Measurements from ENCODE around the gene OR10T2.

OR10T2 gene

DNA sequence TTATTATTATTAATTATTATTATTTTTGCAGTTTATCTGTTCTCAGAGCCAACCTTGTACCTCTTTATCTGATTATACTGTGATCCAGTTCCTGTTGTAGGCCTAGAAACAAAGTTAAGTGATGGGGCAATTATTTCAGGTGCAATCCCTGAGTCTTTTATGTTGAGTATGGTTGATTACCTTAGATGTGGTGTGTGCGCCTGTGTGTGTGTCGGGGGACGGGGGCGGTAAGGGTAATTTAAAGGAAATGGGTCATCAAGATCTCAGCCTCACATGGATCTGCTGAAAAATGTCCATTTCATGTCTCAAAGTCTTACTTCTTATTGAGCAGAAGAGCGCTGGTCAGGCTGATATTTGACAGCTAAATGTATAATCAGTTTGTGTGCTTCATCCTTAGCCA, 7.8 kb upstream of the OR10T2 start:
- no peak for TF ChIP-seq POLR2AphosphoS5 (IDR thresholded peaks at IDR 0.05; ENCODE audit: low read depth, low read length)
- TF ChIP-seq, protein P1, sequence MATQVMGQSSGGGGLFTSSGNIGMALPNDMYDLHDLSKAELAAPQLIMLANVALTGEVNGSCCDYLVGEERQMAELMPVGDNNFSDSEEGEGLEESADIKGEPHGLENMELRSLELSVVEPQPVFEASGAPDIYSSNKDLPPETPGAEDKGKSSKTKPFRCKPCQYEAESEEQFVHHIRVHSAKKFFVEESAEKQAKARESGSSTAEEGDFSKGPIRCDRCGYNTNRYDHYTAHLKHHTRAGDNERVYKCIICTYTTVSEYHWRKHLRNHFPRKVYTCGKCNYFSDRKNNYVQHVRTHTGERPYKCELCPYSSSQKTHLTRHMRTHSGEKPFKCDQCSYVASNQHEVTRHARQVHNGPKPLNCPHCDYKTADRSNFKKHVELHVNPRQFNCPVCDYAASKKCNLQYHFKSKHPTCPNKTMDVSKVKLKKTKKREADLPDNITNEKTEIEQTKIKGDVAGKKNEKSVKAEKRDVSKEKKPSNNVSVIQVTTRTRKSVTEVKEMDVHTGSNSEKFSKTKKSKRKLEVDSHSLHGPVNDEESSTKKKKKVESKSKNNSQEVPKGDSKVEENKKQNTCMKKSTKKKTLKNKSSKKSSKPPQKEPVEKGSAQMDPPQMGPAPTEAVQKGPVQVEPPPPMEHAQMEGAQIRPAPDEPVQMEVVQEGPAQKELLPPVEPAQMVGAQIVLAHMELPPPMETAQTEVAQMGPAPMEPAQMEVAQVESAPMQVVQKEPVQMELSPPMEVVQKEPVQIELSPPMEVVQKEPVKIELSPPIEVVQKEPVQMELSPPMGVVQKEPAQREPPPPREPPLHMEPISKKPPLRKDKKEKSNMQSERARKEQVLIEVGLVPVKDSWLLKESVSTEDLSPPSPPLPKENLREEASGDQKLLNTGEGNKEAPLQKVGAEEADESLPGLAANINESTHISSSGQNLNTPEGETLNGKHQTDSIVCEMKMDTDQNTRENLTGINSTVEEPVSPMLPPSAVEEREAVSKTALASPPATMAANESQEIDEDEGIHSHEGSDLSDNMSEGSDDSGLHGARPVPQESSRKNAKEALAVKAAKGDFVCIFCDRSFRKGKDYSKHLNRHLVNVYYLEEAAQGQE (IDR thresholded peaks at IDR 0.05; ENCODE audit: insufficient read depth in 1 of 2, low read depth in 2 of 2, low read length in 2 of 2), result no peak

DNA sequence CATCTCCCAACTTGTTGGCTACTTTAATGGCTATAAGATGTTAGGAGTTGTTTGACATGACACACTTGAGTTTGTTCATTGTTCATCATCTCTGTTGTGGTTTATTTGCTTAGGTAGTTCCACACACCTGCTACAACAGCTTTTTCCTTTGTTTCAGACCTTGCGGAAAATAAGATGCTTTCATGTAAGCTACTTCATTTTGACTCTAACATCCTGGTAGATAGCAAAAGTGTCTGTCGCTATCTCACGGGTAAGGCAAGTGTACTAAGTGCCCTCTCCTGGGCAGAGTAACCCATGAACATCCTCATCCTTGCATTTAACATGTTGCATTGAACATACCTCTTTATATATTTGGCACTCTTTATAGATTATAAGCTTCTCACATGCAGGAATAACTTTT, 1.6 kb upstream of the OR10T2 start:
- TF ChIP-seq SIN3A (IDR thresholded peaks at IDR 0.05; ENCODE audit: borderline replicate concordance, insufficient read depth, low read length), result no peak
- TF ChIP-seq TAF1 (IDR thresholded peaks at IDR 0.05; ENCODE audit: borderline replicate concordance, insufficient read depth, low read length), result no peak
- TF ChIP-seq POLR2AphosphoS5 (IDR thresholded peaks at IDR 0.05; ENCODE audit: low read depth, low read length), result no peak
- TF ChIP-seq, protein P1 (IDR thresholded peaks at IDR 0.05; ENCODE audit: insufficient read depth in 1 of 2, low read depth in 2 of 2, low read length in 2 of 2), result no peak
- TF ChIP-seq FOXP2 (optimal IDR thresholded peaks at IDR 0.05; ENCODE audit: borderline replicate concordance, extremely low read depth, extremely low read length, insufficient read depth), result no peak

DNA sequence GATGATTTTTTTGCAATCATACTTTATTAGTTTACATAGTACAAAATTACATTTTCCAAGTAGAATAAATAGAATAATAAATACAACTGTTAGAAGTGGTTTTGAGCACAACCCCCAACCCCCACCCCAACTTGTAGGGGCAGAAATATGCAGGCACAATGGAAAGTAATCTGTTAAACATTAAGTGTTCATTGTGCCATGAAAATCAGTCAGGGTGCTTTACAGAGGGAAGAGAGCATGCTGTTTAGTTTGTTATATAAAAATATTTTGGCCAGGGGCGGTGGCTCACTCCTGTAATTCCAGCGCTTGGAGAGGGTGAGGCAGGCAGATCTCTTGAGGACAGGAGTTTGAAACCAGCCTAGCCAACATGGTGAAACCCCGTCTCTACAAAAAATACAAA, 2.6 kb downstream of the OR10T2 start:
- TF ChIP-seq TAF1 (IDR thresholded peaks at IDR 0.05; ENCODE audit: borderline replicate concordance, insufficient read depth, low read length) (no peak), FOXP2 (optimal IDR thresholded peaks at IDR 0.05; ENCODE audit: borderline replicate concordance, extremely low read depth, extremely low read length, insufficient read depth) (no peak), SIN3A (IDR thresholded peaks at IDR 0.05; ENCODE audit: borderline replicate concordance, insufficient read depth, low read length) (no peak), POLR2AphosphoS5 (IDR thresholded peaks at IDR 0.05; ENCODE audit: low read depth, low read length) (no peak)
- TF ChIP-seq, protein P1 (IDR thresholded peaks at IDR 0.05; ENCODE audit: insufficient read depth in 1 of 2, low read depth in 2 of 2, low read length in 2 of 2), result no peak

DNA sequence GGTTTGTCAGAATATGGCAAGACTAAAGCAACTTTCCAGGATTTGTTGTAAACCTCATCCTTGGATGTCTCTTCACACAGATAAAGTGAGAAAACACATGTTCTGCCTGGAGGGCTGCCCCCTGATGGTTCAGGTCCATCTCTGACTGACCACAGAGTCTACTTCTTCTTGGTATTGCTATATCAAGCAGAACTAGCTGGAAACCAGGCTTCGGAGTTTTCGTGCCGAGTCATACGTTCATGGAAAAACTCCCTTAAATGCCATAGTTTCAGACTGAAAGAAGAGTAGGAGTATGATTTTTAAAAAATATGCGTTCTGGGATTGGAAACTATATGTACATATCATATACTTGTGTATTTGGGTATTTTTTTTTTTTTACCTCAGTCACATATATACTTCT, 5.8 kb downstream of the OR10T2 start:
- TF ChIP-seq SIN3A (IDR thresholded peaks at IDR 0.05; ENCODE audit: borderline replicate concordance, insufficient read depth, low read length), result no peak
- TF ChIP-seq, protein P1 (IDR thresholded peaks at IDR 0.05; ENCODE audit: insufficient read depth in 1 of 2, low read depth in 2 of 2, low read length in 2 of 2), result no peak
- TF ChIP-seq POLR2AphosphoS5 (IDR thresholded peaks at IDR 0.05; ENCODE audit: low read depth, low read length), result no peak
- TF ChIP-seq TAF1 (IDR thresholded peaks at IDR 0.05; ENCODE audit: borderline replicate concordance, insufficient read depth, low read length), result no peak
- TF ChIP-seq FOXP2 (optimal IDR thresholded peaks at IDR 0.05; ENCODE audit: borderline replicate concordance, extremely low read depth, extremely low read length, insufficient read depth), result no peak

DNA sequence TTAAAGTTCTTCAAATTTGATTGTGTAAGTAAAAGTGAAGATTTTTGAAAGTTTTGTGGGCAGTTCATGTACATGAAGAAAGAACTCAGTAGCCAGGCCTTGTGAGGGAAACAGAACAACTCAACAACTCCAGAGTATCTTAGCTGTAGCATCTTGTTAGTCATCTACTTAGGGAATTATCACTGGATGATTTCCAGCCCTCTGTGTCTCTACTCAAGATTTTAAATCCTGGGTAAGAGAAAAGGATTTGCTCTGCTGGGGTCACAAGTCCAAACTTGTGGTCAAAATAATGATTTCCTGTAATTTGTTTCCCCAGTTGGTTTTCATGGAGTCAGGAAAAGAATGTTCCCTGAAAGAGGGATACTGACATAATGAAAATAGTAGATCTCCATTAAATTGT, 8.2 kb downstream of the OR10T2 start:
- TF ChIP-seq, protein P1 (IDR thresholded peaks at IDR 0.05; ENCODE audit: insufficient read depth in 1 of 2, low read depth in 2 of 2, low read length in 2 of 2), result no peak
- TF ChIP-seq FOXP2 (optimal IDR thresholded peaks at IDR 0.05; ENCODE audit: borderline replicate concordance, extremely low read depth, extremely low read length, insufficient read depth) (no peak), SIN3A (IDR thresholded peaks at IDR 0.05; ENCODE audit: borderline replicate concordance, insufficient read depth, low read length) (no peak), POLR2AphosphoS5 (IDR thresholded peaks at IDR 0.05; ENCODE audit: low read depth, low read length) (no peak), TAF1 (IDR thresholded peaks at IDR 0.05; ENCODE audit: borderline replicate concordance, insufficient read depth, low read length) (no peak)

Measured in PFSK-1 (cell line).